Activated T-helper 2 cell treated with anti-CD3 and anti-CD28 coated beads, Interferon-gamma antibody, Interleukin-2, Interleukin-4, amounts not matched to agents 10 μg/mL and 5 μg/mL and 100 μg/mL, durations not matched to agents 14 hours and 24 hours and 36 hours (primary cell): ENCODE measurements around the gene IL34. TPM values are rescaled to one million over a fixed set of nuclear protein-coding genes. Genes with fewer than 3 reads are reported as not detected.

Experiments used
- DNase-seq: peaks from one replicate; pipeline ENCODE4 v3.0.0; 2021; ENCODE audit warnings: low spot score
- H3K27ac Mint-ChIP-seq: one replicate; pipeline ENCODE4 v1.8.0; 2021; ENCODE audit warnings: mixed read lengths
- H3K27me3 Mint-ChIP-seq: one replicate; pipeline ENCODE4 v1.8.0; 2021; ENCODE audit warnings: low read depth, mixed read lengths
- H3K36me3 Mint-ChIP-seq: one replicate; pipeline ENCODE4 v1.8.0; 2021; ENCODE audit warnings: low read depth, mixed read lengths
- H3K4me1 Mint-ChIP-seq: one replicate; pipeline ENCODE4 v1.8.0; 2021; ENCODE audit warnings: low read depth, mixed read lengths
- H3K4me3 Mint-ChIP-seq: one replicate; pipeline ENCODE4 v1.8.0; 2021; ENCODE audit warnings: low read depth, mild to moderate bottlenecking, moderate library complexity, mixed read lengths
- H3K9me3 Mint-ChIP-seq: one replicate; pipeline ENCODE4 v1.8.0; 2021; ENCODE audit warnings: mixed read lengths
- intact Hi-C: fragments of 100-400 bp; cut with micrococcal nuclease; formaldehyde crosslinking; loops from one replicate; pipeline ENCODE4 v1.15.1; 2023
- total RNA-seq: library from RNA; stranded (reverse); gene quantifications from 2 replicates; pipeline ENCODE4 v1.2.3, GENCODE V29; 2022

The IL34 gene
- total RNA-seq = 0.28 TPM in 1 of 2 replicates, not detected in the other

- Mint-ChIP-seq H3K9me3 (no peaks in the 10 kb centered on the region), H3K4me3 (no peak within 1 kb of the TSS), H3K27ac (no peak within 1 kb of the TSS), H3K36me3 (no peaks in the 10 kb centered on the region), H3K27me3 (peaks cover 7% of the 10 kb centered on the region), H3K4me1 (no peaks in the 10 kb centered on the region)
- no peak for DNase-seq
- intact Hi-C loops = no loop called here
These were observed at the start of gene IL34 for GRCh38 chr16:70646260-70647241. TSS of gene IL34 (plus strand) at chr16:70646559. CDS start at chr16:70646948, 389 bp downstream.

- no peak overlapping the region for H3K27ac Mint-ChIP-seq
- H3K4me1 Mint-ChIP-seq = no peaks in the 10 kb centered on the region
- intact Hi-C loops = no loop called here
- no peaks in the 10 kb centered on the region for H3K36me3 Mint-ChIP-seq
- H3K4me3 Mint-ChIP-seq = no peak overlapping the region
- no peak for DNase-seq
- H3K9me3 Mint-ChIP-seq = no peaks in the 10 kb centered on the region
- H3K27me3 Mint-ChIP-seq = peaks cover 8% of the 10 kb centered on the region
These were observed 49.1 kb upstream of the IL34 start for GRCh38 chr16:70597135-70597835.

- H3K27me3 Mint-ChIP-seq = peaks cover 8% of the 10 kb centered on the region
- H3K4me1 Mint-ChIP-seq = no peaks in the 10 kb centered on the region
- intact Hi-C loops = no loop called here
- H3K36me3 Mint-ChIP-seq = no peaks in the 10 kb centered on the region
- DNase-seq = no peak
- no peak overlapping the region for H3K4me3 Mint-ChIP-seq
- H3K9me3 Mint-ChIP-seq = no peaks in the 10 kb centered on the region
- no peak overlapping the region for H3K27ac Mint-ChIP-seq
These were observed 47.3 kb upstream of the IL34 start for GRCh38 chr16:70598937-70599503.

GRCh38 chr16:70600730-70601129, 45.6 kb upstream of the IL34 start:
- H3K9me3 Mint-ChIP-seq = no peaks in the 10 kb centered on the region
- H3K4me1 Mint-ChIP-seq = no peaks in the 10 kb centered on the region
- no peaks in the 10 kb centered on the region for H3K36me3 Mint-ChIP-seq
- no peak overlapping the region for H3K4me3 Mint-ChIP-seq
- peaks cover 6% of the 10 kb centered on the region for H3K27me3 Mint-ChIP-seq
- no peak for DNase-seq
- no peak overlapping the region for H3K27ac Mint-ChIP-seq
- intact Hi-C loops = no loop called here

- H3K27ac Mint-ChIP-seq = no peak overlapping the region
- H3K27me3 Mint-ChIP-seq = peaks cover 6% of the 10 kb centered on the region
- no peak for DNase-seq
- H3K9me3 Mint-ChIP-seq = no peaks in the 10 kb centered on the region
- H3K36me3 Mint-ChIP-seq = no peaks in the 10 kb centered on the region
- intact Hi-C loops = no loop called here
- H3K4me3 Mint-ChIP-seq = no peak overlapping the region
- H3K4me1 Mint-ChIP-seq = no peaks in the 10 kb centered on the region
These were observed 44.5 kb upstream of the IL34 start for GRCh38 chr16:70601576-70602575.

- no peak for DNase-seq
- H3K9me3 Mint-ChIP-seq = no peaks in the 10 kb centered on the region
- peaks cover 6% of the 10 kb centered on the region for H3K27me3 Mint-ChIP-seq
- H3K27ac Mint-ChIP-seq = no peak overlapping the region
- H3K4me3 Mint-ChIP-seq = no peak overlapping the region
- no peaks in the 10 kb centered on the region for H3K36me3 Mint-ChIP-seq
- intact Hi-C loops = no loop called here
- H3K4me1 Mint-ChIP-seq = no peaks in the 10 kb centered on the region
These were observed 43.5 kb upstream of the IL34 start for GRCh38 chr16:70602831-70603230.

GRCh38 chr16:70604407-70605282, 41.7 kb upstream of the IL34 start:
- intact Hi-C loops = no loop called here
- Mint-ChIP-seq H3K27me3 (peaks cover 6% of the 10 kb centered on the region), H3K36me3 (no peaks in the 10 kb centered on the region), H3K4me3 (no peak overlapping the region), H3K9me3 (no peaks in the 10 kb centered on the region), H3K4me1 (no peaks in the 10 kb centered on the region), H3K27ac (no peak overlapping the region)
- no peak for DNase-seq

- intact Hi-C loops = no loop called here
- no peak overlapping the region for H3K4me3 Mint-ChIP-seq
- no peaks in the 10 kb centered on the region for H3K4me1 Mint-ChIP-seq
- no peaks in the 10 kb centered on the region for H3K9me3 Mint-ChIP-seq
- H3K27me3 Mint-ChIP-seq = peaks cover 3% of the 10 kb centered on the region
- no peak overlapping the region for H3K27ac Mint-ChIP-seq
- no peaks in the 10 kb centered on the region for H3K36me3 Mint-ChIP-seq
- no peak for DNase-seq
These were observed 41.1 kb upstream of the IL34 start for GRCh38 chr16:70605283-70605657.

- Mint-ChIP-seq H3K4me3 (no peak overlapping the region), H3K27ac (no peak overlapping the region), H3K4me1 (no peaks in the 10 kb centered on the region), H3K27me3 (no peaks in the 10 kb centered on the region), H3K36me3 (no peaks in the 10 kb centered on the region), H3K9me3 (no peaks in the 10 kb centered on the region)
- DNase-seq = no peak
- intact Hi-C loops = no loop called here
These were observed 37.8 kb upstream of the IL34 start for GRCh38 chr16:70608521-70608920.

GRCh38 chr16:70610273-70611223, 35.8 kb upstream of the IL34 start:
- no peaks in the 10 kb centered on the region for H3K4me1 Mint-ChIP-seq
- no peak overlapping the region for H3K4me3 Mint-ChIP-seq
- no peak overlapping the region for H3K27ac Mint-ChIP-seq
- no peak for DNase-seq
- intact Hi-C loops = no loop called here
- H3K36me3 Mint-ChIP-seq = no peaks in the 10 kb centered on the region
- no peaks in the 10 kb centered on the region for H3K9me3 Mint-ChIP-seq
- H3K27me3 Mint-ChIP-seq = no peaks in the 10 kb centered on the region

GRCh38 chr16:70611224-70611598, 35.1 kb upstream of the IL34 start:
- Mint-ChIP-seq H3K4me1 (no peaks in the 10 kb centered on the region), H3K4me3 (no peak overlapping the region)

More at GRCh38 chr16:70611224-70611598, 35.1 kb upstream of the IL34 start:
- H3K27ac Mint-ChIP-seq = no peak overlapping the region
- no peaks in the 10 kb centered on the region for H3K27me3 Mint-ChIP-seq
- no peaks in the 10 kb centered on the region for H3K9me3 Mint-ChIP-seq
- H3K36me3 Mint-ChIP-seq = no peaks in the 10 kb centered on the region
- DNase-seq = no peak
- intact Hi-C loops = no loop called here
